Upper lobe of left lung (tissue), 4 donors: ENCODE results near the gene PTPRD.

ENCODE experiments used
- POLR2A ChIP-seq, 4 donors: fragments of 450-650 bp; IDR thresholded peaks; one replicate each; pipeline ENCODE4 v1.5.1; 2016 to 2017; ENCODE audit warnings: antibody characterized with exemption in 4 of 4, mild to moderate bottlenecking in 2 of 4
- POLR2AphosphoS5 ChIP-seq, 2 donors: sonication (generic); formaldehyde crosslinking; IDR thresholded peaks; one replicate each; pipeline ENCODE4 v1.5.1; 2017; ENCODE audit warnings: antibody characterized with exemption in 2 of 2
- TF ChIP-seq, protein P1 (sequence below), 6 experiments: fragments of 450-650 bp in 4 of 6; fragments of 200-600 bp in 2 of 6; sonication (generic) in 2 of 6; IDR thresholded peaks; one replicate each; pipeline ENCODE4 v1.5.1; 2016 to 2019; ENCODE audit warnings: antibody characterized with exemption in 6 of 6

DNA sequence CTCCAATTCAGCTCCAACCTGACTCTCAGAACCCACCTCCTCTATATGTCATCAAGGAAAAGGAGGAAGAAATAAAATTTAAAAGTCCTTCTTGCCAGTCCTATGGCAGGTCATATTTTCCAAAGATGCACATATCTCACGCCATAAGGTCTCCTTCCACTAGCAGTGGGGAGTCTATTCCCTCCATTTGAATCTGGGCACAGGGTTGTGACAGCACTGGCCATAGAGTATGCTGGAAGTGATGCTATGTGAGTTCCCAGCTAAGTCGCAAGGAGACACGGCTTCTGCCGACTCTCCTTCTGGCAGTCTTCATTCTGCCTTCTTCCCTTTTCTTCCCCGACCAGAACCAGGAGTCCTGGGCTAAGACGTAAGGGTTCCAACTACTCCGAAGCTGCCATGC is 1929.3 kb downstream of the PTPRD start:
- TF ChIP-seq, protein P1, sequence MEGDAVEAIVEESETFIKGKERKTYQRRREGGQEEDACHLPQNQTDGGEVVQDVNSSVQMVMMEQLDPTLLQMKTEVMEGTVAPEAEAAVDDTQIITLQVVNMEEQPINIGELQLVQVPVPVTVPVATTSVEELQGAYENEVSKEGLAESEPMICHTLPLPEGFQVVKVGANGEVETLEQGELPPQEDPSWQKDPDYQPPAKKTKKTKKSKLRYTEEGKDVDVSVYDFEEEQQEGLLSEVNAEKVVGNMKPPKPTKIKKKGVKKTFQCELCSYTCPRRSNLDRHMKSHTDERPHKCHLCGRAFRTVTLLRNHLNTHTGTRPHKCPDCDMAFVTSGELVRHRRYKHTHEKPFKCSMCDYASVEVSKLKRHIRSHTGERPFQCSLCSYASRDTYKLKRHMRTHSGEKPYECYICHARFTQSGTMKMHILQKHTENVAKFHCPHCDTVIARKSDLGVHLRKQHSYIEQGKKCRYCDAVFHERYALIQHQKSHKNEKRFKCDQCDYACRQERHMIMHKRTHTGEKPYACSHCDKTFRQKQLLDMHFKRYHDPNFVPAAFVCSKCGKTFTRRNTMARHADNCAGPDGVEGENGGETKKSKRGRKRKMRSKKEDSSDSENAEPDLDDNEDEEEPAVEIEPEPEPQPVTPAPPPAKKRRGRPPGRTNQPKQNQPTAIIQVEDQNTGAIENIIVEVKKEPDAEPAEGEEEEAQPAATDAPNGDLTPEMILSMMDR (IDR thresholded peaks at IDR 0.05): no peak
- TF ChIP-seq POLR2A (IDR thresholded peaks at IDR 0.05): no peak
- TF ChIP-seq POLR2AphosphoS5 (IDR thresholded peaks at IDR 0.05): no peak
